GM10847 (cell line): ENCODE results near the gene VIT.

ENCODE experiments used
- POLR2A ChIP-seq: IDR thresholded peaks from 2 replicates; pipeline ENCODE4 v1.6.1; 2011; ENCODE audit not compliant: insufficient read length; ENCODE audit errors: extremely low read depth

The VIT gene

GRCh38 chr2:36834203-36834602 lies 137.7 kb downstream of the VIT start:
- TF ChIP-seq POLR2A, result no peak

DNA sequence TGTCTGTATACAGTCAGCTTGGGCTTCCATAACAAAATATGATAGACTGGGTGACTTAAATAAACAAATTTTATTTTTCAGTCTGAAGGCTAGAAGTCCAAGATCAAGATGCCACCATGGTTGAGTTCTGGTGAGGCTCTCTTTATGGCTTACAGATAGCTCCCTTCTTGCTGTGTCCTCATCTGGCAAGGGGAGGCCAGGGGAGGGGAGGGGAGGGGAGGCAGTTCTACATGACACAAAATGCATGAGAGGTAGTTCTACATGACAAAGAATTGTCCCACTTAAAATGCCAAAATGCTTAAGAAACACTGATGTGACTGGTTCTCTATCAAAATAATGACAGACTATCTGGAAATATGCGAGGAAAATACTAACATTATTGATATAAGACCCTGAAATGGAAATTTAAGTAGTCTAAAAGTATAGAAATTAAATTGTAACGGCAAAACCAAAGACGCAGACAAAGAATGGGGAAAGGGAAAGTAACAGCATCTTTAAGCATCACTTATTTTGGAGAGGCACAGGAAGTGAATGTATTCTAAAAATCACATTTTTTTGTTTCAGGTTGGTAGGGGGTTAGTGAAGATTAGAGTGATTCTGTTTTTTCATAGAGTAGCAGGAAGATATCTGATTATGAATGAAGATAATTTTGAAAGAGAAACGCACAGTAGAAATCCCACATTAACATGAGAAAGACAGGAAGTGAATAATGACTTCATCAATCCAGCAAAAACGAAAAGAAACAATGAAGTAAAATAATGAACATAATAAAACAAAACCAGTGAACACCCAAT lies 138.4 kb downstream of the VIT start:
- TF ChIP-seq POLR2A, result no peak

DNA sequence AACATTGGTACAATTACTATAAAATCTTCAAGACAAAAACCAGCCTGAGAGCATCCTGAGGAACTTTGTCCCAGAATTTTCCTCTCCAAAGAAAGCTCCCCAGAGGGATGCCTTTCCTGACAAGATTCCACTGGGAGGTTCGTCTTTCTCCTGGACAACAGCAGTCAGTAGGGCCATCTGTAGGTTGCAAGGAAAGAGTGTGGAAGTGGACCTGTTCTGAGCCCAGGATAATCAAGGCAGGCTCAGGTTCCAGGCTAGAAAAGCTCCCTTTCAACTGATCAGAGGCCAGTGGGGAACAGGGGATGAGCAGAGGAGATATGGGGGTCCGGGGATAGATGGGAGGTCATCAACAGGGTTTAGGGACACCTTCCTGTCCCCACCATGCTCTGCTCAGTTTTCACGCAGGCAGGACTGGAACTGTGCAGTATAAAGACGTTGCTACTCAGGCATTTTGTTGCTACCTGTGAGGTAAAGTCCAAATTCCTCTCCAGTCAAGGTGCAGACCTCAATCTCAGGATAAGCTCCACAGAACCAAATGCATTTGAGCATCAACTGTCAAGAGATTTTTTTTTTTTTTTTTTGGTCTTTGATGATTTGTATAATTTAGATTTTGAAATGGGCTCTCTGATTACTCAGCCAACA lies 143.6 kb downstream of the VIT start:
- no peak for TF ChIP-seq POLR2A

DNA sequence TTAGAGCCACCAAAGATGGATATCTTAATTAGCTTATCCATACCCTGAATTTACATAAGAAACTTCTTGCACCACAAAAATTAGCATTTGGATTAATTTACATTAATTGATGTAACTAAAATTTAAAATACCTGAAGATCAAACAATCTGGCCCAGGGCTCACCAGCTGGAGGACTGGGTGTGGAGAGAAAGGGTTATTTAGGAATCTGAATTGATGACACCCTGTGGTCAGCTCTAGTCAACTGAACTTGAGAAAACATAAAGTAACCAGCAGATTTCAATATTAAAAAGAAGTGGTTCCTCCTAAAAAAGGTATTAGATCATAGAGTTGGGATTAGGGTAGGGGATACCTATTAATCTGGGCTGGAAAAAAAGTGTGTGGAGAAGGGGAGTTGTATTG lies 147.3 kb downstream of the VIT start:
- TF ChIP-seq POLR2A, result no peak

- TF ChIP-seq POLR2A, result no peak
Measured at GRCh38 chr2:36849265-36849664, 152.8 kb downstream of the VIT start.

- no peak for TF ChIP-seq POLR2A
Measured at GRCh38 chr2:36854241-36854640, 157.7 kb downstream of the VIT start.

GRCh38 chr2:36855429-36855828 lies 158.9 kb downstream of the VIT start:
- TF ChIP-seq POLR2A, result no peak

- TF ChIP-seq POLR2A, result no peak
Measured at GRCh38 chr2:36857713-36858112, 161.2 kb downstream of the VIT start.

- no peak for TF ChIP-seq POLR2A
Measured at GRCh38 chr2:36858551-36859365, 162.3 kb downstream of the VIT start.

DNA sequence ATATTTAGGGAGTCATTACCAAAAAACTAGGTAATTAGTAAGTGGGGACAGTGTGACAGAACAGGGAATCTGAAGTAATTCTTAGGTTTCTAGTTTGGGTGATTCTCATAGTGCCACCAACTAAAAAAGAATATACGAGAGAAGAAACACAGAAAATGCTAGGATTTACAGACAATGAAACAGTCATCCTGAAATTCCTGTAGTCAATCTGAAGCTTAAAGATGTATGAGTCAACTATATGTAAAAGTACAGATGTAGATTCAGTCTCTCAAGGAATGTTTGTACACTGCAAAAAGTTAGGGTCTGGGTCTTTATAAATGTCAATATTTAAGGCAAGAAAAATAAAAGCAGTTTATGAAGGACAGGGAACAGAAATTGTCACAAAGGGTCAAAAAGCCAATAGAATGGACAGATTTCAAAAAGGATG lies 162.9 kb downstream of the VIT start:
- TF ChIP-seq POLR2A, result no peak

DNA sequence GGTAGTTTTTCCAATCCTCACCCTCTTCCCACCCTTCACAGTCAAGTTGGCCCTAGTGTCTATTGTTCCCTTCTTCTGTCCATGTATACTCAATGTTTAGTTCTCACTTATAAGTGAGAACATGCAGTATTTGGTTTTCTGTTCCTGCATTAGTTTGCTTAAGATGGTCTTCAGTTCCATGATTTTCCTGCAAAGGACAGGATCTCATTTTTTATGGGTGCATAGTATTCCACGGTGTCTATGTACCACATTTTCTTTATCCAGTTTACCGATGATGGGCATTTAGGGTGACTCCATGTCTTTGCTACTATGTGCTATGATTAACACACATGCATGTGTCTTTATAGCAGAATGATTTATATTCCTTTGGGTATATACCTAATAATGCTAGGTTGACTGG lies 165.4 kb downstream of the VIT start:
- no peak for TF ChIP-seq POLR2A
